ENCODE measurements around the gene TRPT1.
A peak's percentile ranks its signal among the peaks of the same experiment; 100 is the strongest.

TRPT1 gene

GRCh38 chr11:64225608-64226506 lies at the start of gene TRPT1, which contains the start of gene NUDT22 (continued):
- no peak for TF ChIP-seq ZNF660 (tag by site-specific recombination; IDR thresholded peaks at IDR 0.05)
- no peak for TF ChIP-seq ZNF416 (tag by site-specific recombination; IDR thresholded peaks at IDR 0.05)
- TF ChIP-seq, protein P1, sequence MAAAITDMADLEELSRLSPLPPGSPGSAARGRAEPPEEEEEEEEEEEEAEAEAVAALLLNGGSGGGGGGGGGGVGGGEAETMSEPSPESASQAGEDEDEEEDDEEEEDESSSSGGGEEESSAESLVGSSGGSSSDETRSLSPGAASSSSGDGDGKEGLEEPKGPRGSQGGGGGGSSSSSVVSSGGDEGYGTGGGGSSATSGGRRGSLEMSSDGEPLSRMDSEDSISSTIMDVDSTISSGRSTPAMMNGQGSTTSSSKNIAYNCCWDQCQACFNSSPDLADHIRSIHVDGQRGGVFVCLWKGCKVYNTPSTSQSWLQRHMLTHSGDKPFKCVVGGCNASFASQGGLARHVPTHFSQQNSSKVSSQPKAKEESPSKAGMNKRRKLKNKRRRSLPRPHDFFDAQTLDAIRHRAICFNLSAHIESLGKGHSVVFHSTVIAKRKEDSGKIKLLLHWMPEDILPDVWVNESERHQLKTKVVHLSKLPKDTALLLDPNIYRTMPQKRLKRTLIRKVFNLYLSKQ (tag by site-specific recombination; IDR thresholded peaks at IDR 0.05; ENCODE audit: borderline replicate concordance) = no peak
- no peak for TF ChIP-seq ZNF664 (tag by site-specific recombination; IDR thresholded peaks at IDR 0.05)
- peak; percentile 44 for TF ChIP-seq KLF9 (tag by site-specific recombination; IDR thresholded peaks at IDR 0.05; ENCODE audit: low read depth)
- TF ChIP-seq ZNF621 (tag by site-specific recombination; IDR thresholded peaks at IDR 0.05) = no peak
- TF ChIP-seq, protein P2, sequence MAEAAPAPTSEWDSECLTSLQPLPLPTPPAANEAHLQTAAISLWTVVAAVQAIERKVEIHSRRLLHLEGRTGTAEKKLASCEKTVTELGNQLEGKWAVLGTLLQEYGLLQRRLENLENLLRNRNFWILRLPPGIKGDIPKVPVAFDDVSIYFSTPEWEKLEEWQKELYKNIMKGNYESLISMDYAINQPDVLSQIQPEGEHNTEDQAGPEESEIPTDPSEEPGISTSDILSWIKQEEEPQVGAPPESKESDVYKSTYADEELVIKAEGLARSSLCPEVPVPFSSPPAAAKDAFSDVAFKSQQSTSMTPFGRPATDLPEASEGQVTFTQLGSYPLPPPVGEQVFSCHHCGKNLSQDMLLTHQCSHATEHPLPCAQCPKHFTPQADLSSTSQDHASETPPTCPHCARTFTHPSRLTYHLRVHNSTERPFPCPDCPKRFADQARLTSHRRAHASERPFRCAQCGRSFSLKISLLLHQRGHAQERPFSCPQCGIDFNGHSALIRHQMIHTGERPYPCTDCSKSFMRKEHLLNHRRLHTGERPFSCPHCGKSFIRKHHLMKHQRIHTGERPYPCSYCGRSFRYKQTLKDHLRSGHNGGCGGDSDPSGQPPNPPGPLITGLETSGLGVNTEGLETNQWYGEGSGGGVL (tag by site-specific recombination; IDR thresholded peaks at IDR 0.05) = peak; percentile 77
- TF ChIP-seq ZNF792 (tag by site-specific recombination; IDR thresholded peaks at IDR 0.05) = no peak
- no peak for TF ChIP-seq ZNF645 (tag by site-specific recombination; IDR thresholded peaks at IDR 0.05)
- TF ChIP-seq ZNF292 (tag by site-specific recombination; IDR thresholded peaks at IDR 0.05; ENCODE audit: borderline replicate concordance, low read depth) = no peak
- peak; percentile 68 for TF ChIP-seq KLF10 (tag by site-specific recombination; IDR thresholded peaks at IDR 0.05)
- no peak for TF ChIP-seq ZNF169 (tag by site-specific recombination; IDR thresholded peaks at IDR 0.05)
- TF ChIP-seq ZBTB8A (tag by site-specific recombination; IDR thresholded peaks at IDR 0.05) = 0 out of 2 replicates have a peak, but pooled peaks have one; percentile 50
- no peak; the same call in 1 of the 2 replicates for TF ChIP-seq WT1 (tag by site-specific recombination; IDR thresholded peaks at IDR 0.05)
- TF ChIP-seq KLF1 (tag by site-specific recombination; IDR thresholded peaks at IDR 0.05) = no peak
- TF ChIP-seq TRIM28 (IDR thresholded peaks at IDR 0.05; ENCODE audit: borderline replicate concordance, low read length) = no peak
- TF ChIP-seq RBAK (tag by site-specific recombination; IDR thresholded peaks at IDR 0.05) = no peak
- peak; percentile 49; the same call in 1 of the 2 replicates for TF ChIP-seq ZBTB20 (tag by site-specific recombination; IDR thresholded peaks at IDR 0.05)
- no peak for TF ChIP-seq GLI2 (tag by site-specific recombination; IDR thresholded peaks at IDR 0.05; ENCODE audit: borderline replicate concordance, low read depth)
- no peak for TF ChIP-seq TCF7L2 (IDR thresholded peaks at IDR 0.05; ENCODE audit: borderline replicate concordance, low read depth, low read length)
- no peak for TF ChIP-seq KLF7 (tag by site-specific recombination; IDR thresholded peaks at IDR 0.05; ENCODE audit: borderline replicate concordance)
- TF ChIP-seq ZNF223 (tag by site-specific recombination; IDR thresholded peaks at IDR 0.05) = no peak
- TF ChIP-seq ZNF488 (tag by site-specific recombination; IDR thresholded peaks at IDR 0.05) = no peak
- no peak for TF ChIP-seq OVOL3 (tag by site-specific recombination; IDR thresholded peaks at IDR 0.05)
- peak; percentile 4; the same call in 1 of the 2 replicates for TF ChIP-seq GLIS1 (tag by site-specific recombination; IDR thresholded peaks at IDR 0.05)
- peak; percentile 35; the same call in 1 of the 2 replicates for TF ChIP-seq ZIC2 (tag by site-specific recombination; IDR thresholded peaks at IDR 0.05)
- TF ChIP-seq ZNF138 (tag by site-specific recombination; IDR thresholded peaks at IDR 0.05; ENCODE audit: borderline replicate concordance) = no peak
- TF ChIP-seq YY1 (tag by site-specific recombination; IDR thresholded peaks at IDR 0.05) = no peak
- TF ChIP-seq ZFP69B (tag by site-specific recombination; IDR thresholded peaks at IDR 0.05) = no peak
- no peak for TF ChIP-seq ZNF521 (tag by site-specific recombination; IDR thresholded peaks at IDR 0.05)
- TF ChIP-seq, protein P3, sequence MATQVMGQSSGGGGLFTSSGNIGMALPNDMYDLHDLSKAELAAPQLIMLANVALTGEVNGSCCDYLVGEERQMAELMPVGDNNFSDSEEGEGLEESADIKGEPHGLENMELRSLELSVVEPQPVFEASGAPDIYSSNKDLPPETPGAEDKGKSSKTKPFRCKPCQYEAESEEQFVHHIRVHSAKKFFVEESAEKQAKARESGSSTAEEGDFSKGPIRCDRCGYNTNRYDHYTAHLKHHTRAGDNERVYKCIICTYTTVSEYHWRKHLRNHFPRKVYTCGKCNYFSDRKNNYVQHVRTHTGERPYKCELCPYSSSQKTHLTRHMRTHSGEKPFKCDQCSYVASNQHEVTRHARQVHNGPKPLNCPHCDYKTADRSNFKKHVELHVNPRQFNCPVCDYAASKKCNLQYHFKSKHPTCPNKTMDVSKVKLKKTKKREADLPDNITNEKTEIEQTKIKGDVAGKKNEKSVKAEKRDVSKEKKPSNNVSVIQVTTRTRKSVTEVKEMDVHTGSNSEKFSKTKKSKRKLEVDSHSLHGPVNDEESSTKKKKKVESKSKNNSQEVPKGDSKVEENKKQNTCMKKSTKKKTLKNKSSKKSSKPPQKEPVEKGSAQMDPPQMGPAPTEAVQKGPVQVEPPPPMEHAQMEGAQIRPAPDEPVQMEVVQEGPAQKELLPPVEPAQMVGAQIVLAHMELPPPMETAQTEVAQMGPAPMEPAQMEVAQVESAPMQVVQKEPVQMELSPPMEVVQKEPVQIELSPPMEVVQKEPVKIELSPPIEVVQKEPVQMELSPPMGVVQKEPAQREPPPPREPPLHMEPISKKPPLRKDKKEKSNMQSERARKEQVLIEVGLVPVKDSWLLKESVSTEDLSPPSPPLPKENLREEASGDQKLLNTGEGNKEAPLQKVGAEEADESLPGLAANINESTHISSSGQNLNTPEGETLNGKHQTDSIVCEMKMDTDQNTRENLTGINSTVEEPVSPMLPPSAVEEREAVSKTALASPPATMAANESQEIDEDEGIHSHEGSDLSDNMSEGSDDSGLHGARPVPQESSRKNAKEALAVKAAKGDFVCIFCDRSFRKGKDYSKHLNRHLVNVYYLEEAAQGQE (tag by site-specific recombination; IDR thresholded peaks at IDR 0.05) = no peak
- TF ChIP-seq ZBTB1 (tag by site-specific recombination; IDR thresholded peaks at IDR 0.05) = no peak
- no peak for TF ChIP-seq ZNF302 (tag by site-specific recombination; IDR thresholded peaks at IDR 0.05; ENCODE audit: low read depth)

Data from HEK293 (cell line).